SU-DHL-6 (cell line): ENCODE measurements around the gene HTT.

Experiments used
- H2AFZ ChIP-seq: fragments of 200-600 bp; sonication (generic); 2 replicates; pipeline ENCODE4 v1.6.1; 2014; ENCODE audit warnings: low read depth, mild to moderate bottlenecking, moderate library complexity, mixed read lengths, antibody characterized with exemption, low read length; ENCODE audit not compliant: severe bottlenecking
- H3F3A ChIP-seq: fragments of 200-600 bp; shearing (Covaris generic); 2 replicates; pipeline ENCODE4 v1.6.0; 2016; ENCODE audit warnings: antibody characterized with exemption, mild to moderate bottlenecking; ENCODE audit not compliant: insufficient read depth
- H3K27ac ChIP-seq: fragments of 200-600 bp; sonication (generic); 2 replicates; pipeline ENCODE4 v1.5.1; 2016; ENCODE audit warnings: low read depth, mild to moderate bottlenecking, low read length, moderate library complexity, mixed read lengths
- H3K27me3 ChIP-seq: fragments of 200-600 bp; sonication (generic), shearing (Covaris generic); 2 replicates; pipeline ENCODE4 v1.6.0; 2014; ENCODE audit warnings: mild to moderate bottlenecking, low read length
- H3K36me3 ChIP-seq: fragments of 200-600 bp; sonication (generic); 2 replicates; pipeline ENCODE4 v1.6.1; 2014; ENCODE audit warnings: mild to moderate bottlenecking, low read length, mixed read lengths
- H3K4me2 ChIP-seq: fragments of 300-600, 200-600 bp; shearing (Covaris generic), sonication (generic); 2 replicates; pipeline ENCODE4 v1.6.0; 2014; ENCODE audit warnings: low read length, low read depth, mild to moderate bottlenecking; ENCODE audit not compliant: poor library complexity, severe bottlenecking
- H3K4me3 ChIP-seq: fragments of 200-600 bp; sonication (generic); 2 replicates; pipeline ENCODE4 v1.5.1; 2014; ENCODE audit warnings: antibody characterized with exemption, low read length, mild to moderate bottlenecking, mixed read lengths; ENCODE audit not compliant: insufficient read depth, poor library complexity, severe bottlenecking
- H3K79me2 ChIP-seq: fragments of 200-600 bp; sonication (generic); 2 replicates; pipeline ENCODE4 v1.6.1; 2014; ENCODE audit warnings: mild to moderate bottlenecking, low read length, moderate library complexity; ENCODE audit not compliant: insufficient read depth
- H3K9ac ChIP-seq: fragments of 200-600 bp; sonication (generic); 2 replicates; pipeline ENCODE4 v1.7.0; 2014; ENCODE audit warnings: mild to moderate bottlenecking, low read length
- H3K9me2 ChIP-seq: fragments of 200-600 bp; sonication (generic); replicated peaks from 2 replicates; pipeline ENCODE4 v1.6.1; 2014; ENCODE audit warnings: low read length; ENCODE audit not compliant: insufficient read depth
- H3K9me3 ChIP-seq: fragments of 200-600 bp; sonication (generic); 2 replicates; pipeline ENCODE4 v1.6.1; 2014; ENCODE audit warnings: low read length, mixed read lengths; ENCODE audit not compliant: insufficient read depth
- H4K20me1 ChIP-seq: fragments of 200-600 bp; sonication (generic); 2 replicates; pipeline ENCODE4 v1.6.1; 2014; ENCODE audit warnings: low read depth, mild to moderate bottlenecking, antibody characterized with exemption, low read length, moderate library complexity, mixed read lengths
- EZH2phosphoT487 ChIP-seq: fragments of 200-600 bp; sonication (generic), shearing (Covaris generic); conservative IDR thresholded peaks from 2 replicates; pipeline ENCODE4 v1.6.1; 2018; ENCODE audit warnings: mild to moderate bottlenecking, antibody characterized with exemption, low read length, moderate library complexity, mixed read lengths
- TF ChIP-seq, protein P1 (sequence below): fragments of 200-600 bp; sonication (generic); IDR thresholded peaks from one replicate; pipeline ENCODE4 v1.5.1; 2017; ENCODE audit warnings: antibody characterized with exemption, mild to moderate bottlenecking, low read length, moderate library complexity; ENCODE audit not compliant: insufficient read depth, poor library complexity, severe bottlenecking

HTT gene

DNA sequence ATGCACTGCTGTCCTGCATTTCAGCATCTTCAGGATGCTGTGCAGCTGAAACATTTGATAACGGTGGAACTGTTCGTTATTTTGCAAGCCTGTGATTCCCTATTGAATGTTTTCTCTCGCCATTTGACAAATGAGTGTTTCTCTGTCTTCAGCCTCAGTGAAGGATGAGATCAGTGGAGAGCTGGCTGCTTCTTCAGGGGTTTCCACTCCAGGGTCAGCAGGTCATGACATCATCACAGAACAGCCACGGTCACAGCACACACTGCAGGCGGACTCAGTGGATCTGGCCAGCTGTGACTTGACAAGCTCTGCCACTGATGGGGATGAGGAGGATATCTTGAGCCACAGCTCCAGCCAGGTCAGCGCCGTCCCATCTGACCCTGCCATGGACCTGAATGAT, 52.6 kb downstream of the HTT start:
- no peaks in the 10 kb centered on the region for H3K27me3 ChIP-seq
- H3K79me2 ChIP-seq, result no peaks in the 10 kb centered on the region
- no peak overlapping the region for H3K4me2 ChIP-seq
- no peak overlapping the region for H3K27ac ChIP-seq
- H3K9me2 ChIP-seq, result no peaks in the 10 kb centered on the region
- H4K20me1 ChIP-seq, result no peaks in the 10 kb centered on the region
- no peak overlapping the region for H3K9ac ChIP-seq
- no peak overlapping the region for H3K4me3 ChIP-seq
- no peak for TF ChIP-seq EZH2phosphoT487
- TF ChIP-seq, protein P1, sequence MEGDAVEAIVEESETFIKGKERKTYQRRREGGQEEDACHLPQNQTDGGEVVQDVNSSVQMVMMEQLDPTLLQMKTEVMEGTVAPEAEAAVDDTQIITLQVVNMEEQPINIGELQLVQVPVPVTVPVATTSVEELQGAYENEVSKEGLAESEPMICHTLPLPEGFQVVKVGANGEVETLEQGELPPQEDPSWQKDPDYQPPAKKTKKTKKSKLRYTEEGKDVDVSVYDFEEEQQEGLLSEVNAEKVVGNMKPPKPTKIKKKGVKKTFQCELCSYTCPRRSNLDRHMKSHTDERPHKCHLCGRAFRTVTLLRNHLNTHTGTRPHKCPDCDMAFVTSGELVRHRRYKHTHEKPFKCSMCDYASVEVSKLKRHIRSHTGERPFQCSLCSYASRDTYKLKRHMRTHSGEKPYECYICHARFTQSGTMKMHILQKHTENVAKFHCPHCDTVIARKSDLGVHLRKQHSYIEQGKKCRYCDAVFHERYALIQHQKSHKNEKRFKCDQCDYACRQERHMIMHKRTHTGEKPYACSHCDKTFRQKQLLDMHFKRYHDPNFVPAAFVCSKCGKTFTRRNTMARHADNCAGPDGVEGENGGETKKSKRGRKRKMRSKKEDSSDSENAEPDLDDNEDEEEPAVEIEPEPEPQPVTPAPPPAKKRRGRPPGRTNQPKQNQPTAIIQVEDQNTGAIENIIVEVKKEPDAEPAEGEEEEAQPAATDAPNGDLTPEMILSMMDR, result no peak
- peaks cover 7% of the 10 kb centered on the region; the same call in 1 of the 2 replicates for H3F3A ChIP-seq
- H3K9me3 ChIP-seq, result no peaks in the 10 kb centered on the region
- peaks cover 29% of the 10 kb centered on the region; the same call in 1 of the 2 replicates for H3K36me3 ChIP-seq
- no peak overlapping the region for H2AFZ ChIP-seq

DNA sequence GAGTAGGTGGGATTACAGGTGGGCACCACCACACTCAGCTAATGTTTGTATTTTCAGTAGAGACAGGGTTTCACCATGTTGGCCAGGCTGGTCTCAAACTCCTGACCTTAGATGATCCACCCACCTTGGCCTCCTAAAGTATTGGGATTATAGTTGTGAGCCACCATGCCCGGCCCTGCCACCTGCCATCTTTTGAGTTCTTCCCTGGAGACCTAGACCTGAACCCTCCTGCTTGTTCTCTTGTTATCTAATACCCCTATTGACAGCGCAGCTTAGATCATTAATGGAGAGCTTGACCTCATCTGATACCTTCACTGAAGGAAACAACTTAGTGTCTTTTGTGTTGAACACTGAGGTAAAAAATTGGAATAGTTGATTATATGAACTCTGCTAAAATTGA, 53.6 kb downstream of the HTT start:
- Histone ChIP-seq H3K36me3 (peaks cover 31% of the 10 kb centered on the region), H3K27ac (no peak overlapping the region), H3K9me3 (no peaks in the 10 kb centered on the region), H3F3A (0 out of 2 replicates have a peak, but pooled peaks cover 2% of the 10 kb centered on the region), H3K79me2 (no peaks in the 10 kb centered on the region), H3K27me3 (no peaks in the 10 kb centered on the region), H3K9ac (no peak overlapping the region), H3K4me2 (no peak overlapping the region), H3K4me3 (no peak overlapping the region), H3K9me2 (no peaks in the 10 kb centered on the region), H2AFZ (no peak overlapping the region), H4K20me1 (no peaks in the 10 kb centered on the region)
- no peak for TF ChIP-seq EZH2phosphoT487
- TF ChIP-seq, protein P1, result no peak

GRCh38 chr4:3128976-3129375, 54.5 kb downstream of the HTT start:
- Histone ChIP-seq H4K20me1 (no peaks in the 10 kb centered on the region), H3K27me3 (no peaks in the 10 kb centered on the region), H3K27ac (no peak overlapping the region), H3K9me3 (no peaks in the 10 kb centered on the region), H3K9ac (no peak overlapping the region), H3F3A (no peaks in the 10 kb centered on the region), H3K9me2 (no peaks in the 10 kb centered on the region), H3K4me2 (no peak overlapping the region), H2AFZ (no peak overlapping the region), H3K36me3 (peaks cover 31% of the 10 kb centered on the region), H3K79me2 (no peaks in the 10 kb centered on the region), H3K4me3 (no peak overlapping the region)
- TF ChIP-seq, protein P1, result no peak
- no peak for TF ChIP-seq EZH2phosphoT487

DNA sequence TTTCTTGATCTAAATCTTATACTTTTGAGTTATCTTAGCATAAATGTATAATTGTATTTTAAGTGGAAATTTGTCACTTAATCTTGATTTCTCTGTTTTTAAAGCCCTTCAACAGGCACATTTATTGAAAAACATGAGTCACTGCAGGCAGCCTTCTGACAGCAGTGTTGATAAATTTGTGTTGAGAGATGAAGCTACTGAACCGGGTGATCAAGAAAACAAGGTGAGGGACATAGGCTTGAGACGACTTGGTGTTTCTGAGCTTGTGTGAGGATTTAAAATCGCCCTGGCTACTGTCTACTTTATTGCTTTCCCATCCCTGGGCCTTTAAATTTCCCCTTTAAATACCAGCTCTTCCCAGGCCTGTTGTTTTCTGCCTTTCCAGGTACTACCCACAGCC, 55.7 kb downstream of the HTT start:
- H3K27me3 ChIP-seq, result no peaks in the 10 kb centered on the region
- H3K9me2 ChIP-seq, result no peaks in the 10 kb centered on the region
- no peak overlapping the region for H3K4me3 ChIP-seq
- H2AFZ ChIP-seq, result no peak overlapping the region
- peaks cover 31% of the 10 kb centered on the region for H3K36me3 ChIP-seq
- no peaks in the 10 kb centered on the region for H3F3A ChIP-seq
- TF ChIP-seq EZH2phosphoT487, result no peak
- TF ChIP-seq, protein P1, result no peak
- H3K9me3 ChIP-seq, result no peaks in the 10 kb centered on the region
- no peak overlapping the region for H3K9ac ChIP-seq
- H3K4me2 ChIP-seq, result no peak overlapping the region
- H3K79me2 ChIP-seq, result no peaks in the 10 kb centered on the region
- H3K27ac ChIP-seq, result no peak overlapping the region
- H4K20me1 ChIP-seq, result no peaks in the 10 kb centered on the region
